Measurements from ENCODE around the gene TTC21A. TPM values are rescaled to one million over a fixed set of nuclear protein-coding genes. Genes with fewer than 3 reads are reported as not detected.

TTC21A gene
- polyA plus RNA-seq, 1 donor (not counting 4 experiments of a cell fraction or from before 2014, with no cell fraction given) = 1.3 TPM

DNA sequence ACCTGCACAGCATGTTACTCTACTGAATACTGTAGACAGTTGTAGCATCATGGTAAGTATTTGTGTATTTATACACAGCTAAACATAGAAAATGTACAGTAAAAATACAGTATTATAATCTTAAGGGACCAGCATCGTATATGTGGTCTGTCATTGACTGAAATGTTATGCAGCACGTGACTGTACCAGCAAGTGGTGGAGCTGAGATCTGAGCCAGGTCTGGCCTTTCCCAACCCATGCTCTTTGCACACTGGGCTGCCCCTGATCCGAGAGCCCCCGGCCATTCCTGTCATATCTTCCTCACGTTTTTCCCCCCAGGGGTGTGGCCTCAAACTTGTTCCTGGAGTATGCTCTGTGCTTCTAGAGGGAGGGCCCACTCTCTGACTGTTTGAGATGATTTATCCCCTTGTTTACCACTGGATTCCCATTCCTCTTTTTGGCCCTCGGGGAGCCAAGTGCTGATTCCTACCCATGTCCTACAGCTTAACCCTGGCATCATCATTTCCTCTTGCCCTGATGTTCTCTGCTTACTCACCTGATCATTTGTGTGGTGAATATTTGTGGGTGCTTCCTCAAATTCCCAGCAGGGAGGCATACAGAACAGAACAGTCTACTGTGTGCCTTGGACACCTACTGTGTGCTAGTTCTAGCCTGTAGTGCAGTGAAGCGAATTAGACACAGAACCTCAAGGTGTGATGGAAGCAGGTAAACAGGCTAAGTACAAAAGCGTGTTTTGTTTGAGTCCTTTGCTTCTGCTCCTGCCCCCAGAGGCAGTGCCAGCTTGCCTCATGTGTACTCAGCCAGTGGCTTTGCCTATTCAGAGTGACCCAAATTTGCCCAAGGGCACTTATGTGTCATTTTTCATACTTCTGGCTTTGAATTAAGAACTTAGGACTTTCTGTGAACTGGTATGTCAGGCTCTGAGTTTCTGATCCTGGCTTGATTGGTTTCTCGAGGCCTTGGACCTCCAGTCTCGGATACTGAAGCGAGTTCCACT is 24.9 kb downstream of the TTC21A start:
- no peak for TF ChIP-seq EZH2 (IDR thresholded peaks at IDR 0.05; ENCODE audit: low read length)
- TF ChIP-seq, protein P1, sequence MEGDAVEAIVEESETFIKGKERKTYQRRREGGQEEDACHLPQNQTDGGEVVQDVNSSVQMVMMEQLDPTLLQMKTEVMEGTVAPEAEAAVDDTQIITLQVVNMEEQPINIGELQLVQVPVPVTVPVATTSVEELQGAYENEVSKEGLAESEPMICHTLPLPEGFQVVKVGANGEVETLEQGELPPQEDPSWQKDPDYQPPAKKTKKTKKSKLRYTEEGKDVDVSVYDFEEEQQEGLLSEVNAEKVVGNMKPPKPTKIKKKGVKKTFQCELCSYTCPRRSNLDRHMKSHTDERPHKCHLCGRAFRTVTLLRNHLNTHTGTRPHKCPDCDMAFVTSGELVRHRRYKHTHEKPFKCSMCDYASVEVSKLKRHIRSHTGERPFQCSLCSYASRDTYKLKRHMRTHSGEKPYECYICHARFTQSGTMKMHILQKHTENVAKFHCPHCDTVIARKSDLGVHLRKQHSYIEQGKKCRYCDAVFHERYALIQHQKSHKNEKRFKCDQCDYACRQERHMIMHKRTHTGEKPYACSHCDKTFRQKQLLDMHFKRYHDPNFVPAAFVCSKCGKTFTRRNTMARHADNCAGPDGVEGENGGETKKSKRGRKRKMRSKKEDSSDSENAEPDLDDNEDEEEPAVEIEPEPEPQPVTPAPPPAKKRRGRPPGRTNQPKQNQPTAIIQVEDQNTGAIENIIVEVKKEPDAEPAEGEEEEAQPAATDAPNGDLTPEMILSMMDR (optimal IDR thresholded peaks at IDR 0.05 in 1 of 3, IDR thresholded peaks at IDR 0.05 in 1 of 3, conservative IDR thresholded peaks at IDR 0.05 in 1 of 3; ENCODE audit: extremely low read depth in 1 of 3, insufficient read depth in 2 of 3, low read length in 3 of 3) = no peak
- Histone ChIP-seq H3K79me2 (ENCODE audit: control insufficient read depth, insufficient read depth, low read length) (no peaks in the 10 kb centered on the region), H3K4me3 (ENCODE audit: control insufficient read depth in 2 of 3, extremely low read depth in 1 of 3, insufficient read depth in 2 of 3, low read depth in 1 of 3, low read length in 3 of 3) (no peak overlapping the region), H3K36me3 (ENCODE audit: control insufficient read depth in 2 of 2, extremely low read depth in 1 of 2, insufficient read depth in 2 of 2, low read length in 2 of 2) (no peaks in the 10 kb centered on the region), H4K20me1 (ENCODE audit: control insufficient read depth, extremely low read depth, insufficient read depth, low read length) (no peaks in the 10 kb centered on the region), H3K27me3 (ENCODE audit: control insufficient read depth, extremely low read depth, insufficient read depth, low read length) (no peaks in the 10 kb centered on the region), H3K27ac (ENCODE audit: control insufficient read depth, insufficient read depth, low read length) (no peak overlapping the region), H3K9me1 (ENCODE audit: control insufficient read depth, extremely low read depth, insufficient read depth, low read length) (no peaks in the 10 kb centered on the region), H3K4me2 (ENCODE audit: control insufficient read depth, extremely low read depth, insufficient read depth, low read depth, low read length) (no peak overlapping the region), H3K9ac (ENCODE audit: control insufficient read depth, extremely low read depth, insufficient read depth, low read length) (no peak overlapping the region), H2AFZ (ENCODE audit: control insufficient read depth, low read length) (no peak overlapping the region), H3K9me3 (ENCODE audit: control insufficient read depth, low read depth, low read length) (no peaks in the 10 kb centered on the region), H3K4me1 (ENCODE audit: control insufficient read depth, extremely low read depth, insufficient read depth, low read length) (peaks cover 11% of the 10 kb centered on the region)
- FAIRE-seq (peak; percentile 80), DNase-seq (ENCODE audit: low read depth, low spot score) (no peak)
- dilution Hi-C loops (cut with MboI; ENCODE audit: extremely low pct_ligation_motif_present, low sequenced_read_pairs) = no loop called here

DNA sequence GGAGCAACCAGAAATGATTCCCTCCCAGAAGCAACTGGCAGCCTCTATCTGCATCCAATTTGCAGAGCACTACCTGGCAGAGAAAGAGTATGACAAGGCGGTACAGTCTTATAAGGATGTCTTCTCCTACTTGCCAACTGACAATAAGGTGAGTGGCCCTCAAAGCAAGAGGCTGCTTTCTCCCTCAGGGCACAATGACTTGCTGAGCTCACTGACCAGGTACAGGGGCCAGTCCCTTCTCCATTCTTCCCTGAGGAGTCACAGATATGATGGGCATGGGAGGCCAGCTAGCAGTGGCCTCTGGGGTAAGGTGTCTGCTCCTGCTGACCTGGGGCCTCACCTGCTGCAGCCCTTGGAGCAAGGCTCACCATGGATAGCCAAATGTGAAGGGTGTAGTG is 25.6 kb downstream of the TTC21A start:
- H3K9ac ChIP-seq (ENCODE audit: control insufficient read depth, extremely low read depth, insufficient read depth, low read length) = no peak overlapping the region
- no peaks in the 10 kb centered on the region for H3K27me3 ChIP-seq (ENCODE audit: control insufficient read depth, extremely low read depth, insufficient read depth, low read length)
- H3K36me3 ChIP-seq (ENCODE audit: control insufficient read depth in 2 of 2, extremely low read depth in 1 of 2, insufficient read depth in 2 of 2, low read length in 2 of 2) = no peaks in the 10 kb centered on the region
- dilution Hi-C loops (cut with MboI; ENCODE audit: extremely low pct_ligation_motif_present, low sequenced_read_pairs) = no loop called here
- H3K4me1 ChIP-seq (ENCODE audit: control insufficient read depth, extremely low read depth, insufficient read depth, low read length) = peaks cover 11% of the 10 kb centered on the region
- FAIRE-seq (peak; percentile 5), DNase-seq (ENCODE audit: low read depth, low spot score) (no peak)
- H3K9me3 ChIP-seq (ENCODE audit: control insufficient read depth, low read depth, low read length) = no peaks in the 10 kb centered on the region
- H3K79me2 ChIP-seq (ENCODE audit: control insufficient read depth, insufficient read depth, low read length) = no peaks in the 10 kb centered on the region
- H3K4me2 ChIP-seq (ENCODE audit: control insufficient read depth, extremely low read depth, insufficient read depth, low read depth, low read length) = no peak overlapping the region
- no peak overlapping the region for H3K4me3 ChIP-seq (ENCODE audit: control insufficient read depth in 2 of 3, extremely low read depth in 1 of 3, insufficient read depth in 2 of 3, low read depth in 1 of 3, low read length in 3 of 3)
- TF ChIP-seq EZH2 (IDR thresholded peaks at IDR 0.05; ENCODE audit: low read length) = no peak
- TF ChIP-seq, protein P1 (optimal IDR thresholded peaks at IDR 0.05 in 1 of 3, IDR thresholded peaks at IDR 0.05 in 1 of 3, conservative IDR thresholded peaks at IDR 0.05 in 1 of 3; ENCODE audit: extremely low read depth in 1 of 3, insufficient read depth in 2 of 3, low read length in 3 of 3) = no peak
- H3K9me1 ChIP-seq (ENCODE audit: control insufficient read depth, extremely low read depth, insufficient read depth, low read length) = no peaks in the 10 kb centered on the region
- H4K20me1 ChIP-seq (ENCODE audit: control insufficient read depth, extremely low read depth, insufficient read depth, low read length) = no peaks in the 10 kb centered on the region
- no peak overlapping the region for H2AFZ ChIP-seq (ENCODE audit: control insufficient read depth, low read length)
- H3K27ac ChIP-seq (ENCODE audit: control insufficient read depth, insufficient read depth, low read length) = no peak overlapping the region
